Measurements from ENCODE around the gene ZYX.

Gene ZYX

GRCh38 chr7:143384661-143385631 lies 3.8 kb downstream of the ZYX start:
- ATAC-seq, result no peak
- TF ChIP-seq POU6F1 (CRISPR knock-in tag; IDR thresholded peaks at IDR 0.05; ENCODE audit: borderline replicate concordance, low read depth) (no peak), ESRRG (CRISPR knock-in tag; IDR thresholded peaks at IDR 0.05) (no peak), ISL1 (CRISPR knock-in tag; IDR thresholded peaks at IDR 0.05) (no peak), CSRNP3 (CRISPR knock-in tag; IDR thresholded peaks at IDR 0.05) (no peak), ZC3H10 (CRISPR knock-in tag; IDR thresholded peaks at IDR 0.05) (0 out of 2 replicates have a peak, but pooled peaks have one; percentile 37), RARB (CRISPR knock-in tag; IDR thresholded peaks at IDR 0.05) (peak; percentile 65), BACH2 (CRISPR knock-in tag; IDR thresholded peaks at IDR 0.05; ENCODE audit: borderline replicate concordance) (no peak), ZNF8 (CRISPR knock-in tag; IDR thresholded peaks at IDR 0.05) (no peak), PPARA (CRISPR knock-in tag; IDR thresholded peaks at IDR 0.05; ENCODE audit: borderline replicate concordance) (no peak), ZNF70 (CRISPR knock-in tag; IDR thresholded peaks at IDR 0.05) (no peak), TOX (CRISPR knock-in tag; IDR thresholded peaks at IDR 0.05; ENCODE audit: borderline replicate concordance) (no peak), PATZ1 (CRISPR knock-in tag; IDR thresholded peaks at IDR 0.05; ENCODE audit: borderline replicate concordance) (no peak), CSDC2 (CRISPR knock-in tag; IDR thresholded peaks at IDR 0.05) (no peak), ARNTL (CRISPR knock-in tag; IDR thresholded peaks at IDR 0.05; ENCODE audit: borderline replicate concordance, low read depth) (no peak), ZNF565 (CRISPR knock-in tag; conservative IDR thresholded peaks at IDR 0.05; ENCODE audit: low read depth) (no peak), TCF4 (CRISPR knock-in tag; IDR thresholded peaks at IDR 0.05; ENCODE audit: borderline replicate concordance) (no peak)

- ATAC-seq, result no peak
- TF ChIP-seq CSDC2 (CRISPR knock-in tag; IDR thresholded peaks at IDR 0.05) (no peak), RARB (CRISPR knock-in tag; IDR thresholded peaks at IDR 0.05) (peak; percentile 62; the same call in 1 of the 2 replicates), PATZ1 (CRISPR knock-in tag; IDR thresholded peaks at IDR 0.05; ENCODE audit: borderline replicate concordance) (peak; percentile 54; the same call in 1 of the 2 replicates)
Measured at GRCh38 chr7:143385891-143386781, 5.0 kb downstream of the ZYX start.

- peak; percentile 1 for ATAC-seq
- TF ChIP-seq PPARA (CRISPR knock-in tag; IDR thresholded peaks at IDR 0.05; ENCODE audit: borderline replicate concordance) (no peak), ZFP3 (CRISPR knock-in tag; IDR thresholded peaks at IDR 0.05) (0 out of 2 replicates have a peak, but pooled peaks have one; percentile 20), ZC3H10 (CRISPR knock-in tag; IDR thresholded peaks at IDR 0.05) (peak; percentile 72), RARB (CRISPR knock-in tag; IDR thresholded peaks at IDR 0.05) (0 out of 2 replicates have a peak, but pooled peaks have one; percentile 27)
Measured at GRCh38 chr7:143387156-143387975, 6.2 kb downstream of the ZYX start.

Data from SK-N-SH treated with all-trans-retinoic acid at 6 μM for 48 hours (cell line).